ENCODE measurements around the gene AWAT2.

Gene AWAT2

DNA sequence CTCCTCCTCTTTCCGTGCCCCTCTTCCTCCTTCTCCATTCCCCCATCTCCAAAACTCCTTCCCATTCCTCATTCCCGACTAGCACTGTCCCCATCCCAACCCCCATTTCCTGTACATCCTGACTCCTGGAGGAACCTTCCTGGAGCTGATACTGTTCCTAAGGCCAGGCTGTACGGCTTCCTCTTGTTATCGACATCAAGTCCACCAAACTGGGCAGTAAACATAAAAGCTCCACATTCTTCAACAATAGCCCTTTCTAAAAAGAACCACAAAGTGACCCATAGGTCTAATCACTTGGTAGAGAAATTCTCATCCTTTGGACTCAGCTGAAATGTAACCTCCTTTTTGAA, 22.9 kb downstream of the AWAT2 start:
- Histone ChIP-seq H3K4me1 (ENCODE audit: low read depth, poor library complexity, severe bottlenecking) (no peaks in the 10 kb centered on the region), H3K79me2 (ENCODE audit: insufficient read depth, low read depth) (no peaks in the 10 kb centered on the region), H3K27me3 (ENCODE audit: insufficient read depth, low read depth) (no peaks in the 10 kb centered on the region), H3K4me3 (IDR thresholded peaks at IDR 0.05; ENCODE audit: insufficient read depth, low read depth, low read length) (no peak overlapping the region), H3K27ac (no peak overlapping the region), H2AFZ (ENCODE audit: low read depth) (no peak overlapping the region), H3K4me2 (no peak overlapping the region), H3K36me3 (ENCODE audit: insufficient read depth) (no peaks in the 10 kb centered on the region), H3K9ac (no peak overlapping the region), H4K20me1 (ENCODE audit: insufficient read depth) (no peaks in the 10 kb centered on the region)
- TF ChIP-seq, protein P1, sequence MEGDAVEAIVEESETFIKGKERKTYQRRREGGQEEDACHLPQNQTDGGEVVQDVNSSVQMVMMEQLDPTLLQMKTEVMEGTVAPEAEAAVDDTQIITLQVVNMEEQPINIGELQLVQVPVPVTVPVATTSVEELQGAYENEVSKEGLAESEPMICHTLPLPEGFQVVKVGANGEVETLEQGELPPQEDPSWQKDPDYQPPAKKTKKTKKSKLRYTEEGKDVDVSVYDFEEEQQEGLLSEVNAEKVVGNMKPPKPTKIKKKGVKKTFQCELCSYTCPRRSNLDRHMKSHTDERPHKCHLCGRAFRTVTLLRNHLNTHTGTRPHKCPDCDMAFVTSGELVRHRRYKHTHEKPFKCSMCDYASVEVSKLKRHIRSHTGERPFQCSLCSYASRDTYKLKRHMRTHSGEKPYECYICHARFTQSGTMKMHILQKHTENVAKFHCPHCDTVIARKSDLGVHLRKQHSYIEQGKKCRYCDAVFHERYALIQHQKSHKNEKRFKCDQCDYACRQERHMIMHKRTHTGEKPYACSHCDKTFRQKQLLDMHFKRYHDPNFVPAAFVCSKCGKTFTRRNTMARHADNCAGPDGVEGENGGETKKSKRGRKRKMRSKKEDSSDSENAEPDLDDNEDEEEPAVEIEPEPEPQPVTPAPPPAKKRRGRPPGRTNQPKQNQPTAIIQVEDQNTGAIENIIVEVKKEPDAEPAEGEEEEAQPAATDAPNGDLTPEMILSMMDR (conservative IDR thresholded peaks at IDR 0.05; ENCODE audit: low read depth, low read length) = no peak

DNA sequence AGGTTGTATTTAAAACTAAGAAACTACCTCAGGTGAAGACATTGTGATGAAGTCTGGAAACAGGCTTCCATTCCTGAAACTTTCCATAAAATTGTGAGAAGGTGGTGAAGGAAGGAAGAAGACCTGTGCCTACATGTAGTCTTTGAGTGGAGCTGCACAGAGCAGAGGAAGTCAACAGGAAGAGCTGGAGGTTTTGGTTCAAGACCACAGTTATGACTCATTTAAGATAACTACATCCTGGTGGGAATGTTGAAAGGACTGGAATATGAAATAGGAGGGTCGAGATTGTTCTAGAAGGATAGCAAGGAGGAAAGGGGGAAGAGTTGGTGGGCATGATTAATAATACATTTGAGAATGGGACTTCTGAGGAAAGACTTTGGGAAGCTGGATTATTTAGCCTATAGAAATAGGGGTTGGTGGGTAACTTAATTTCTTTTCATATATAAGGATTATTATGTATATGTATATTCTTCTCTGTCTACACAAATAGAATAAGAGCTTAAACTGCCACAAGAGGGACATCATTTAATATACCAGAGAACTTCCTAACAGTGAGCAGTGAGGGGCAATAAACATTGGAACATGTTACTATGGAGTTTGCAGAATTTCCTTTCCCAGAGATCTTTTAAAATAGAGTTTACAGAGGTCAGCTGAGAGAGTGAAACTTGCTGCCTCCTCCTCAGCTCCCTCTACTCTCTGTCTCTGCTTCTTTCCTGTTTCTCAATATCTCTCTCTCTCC, 23.5 kb downstream of the AWAT2 start:
- TF ChIP-seq, protein P1 (conservative IDR thresholded peaks at IDR 0.05; ENCODE audit: low read depth, low read length) = no peak
- H3K79me2 ChIP-seq (ENCODE audit: insufficient read depth, low read depth) = no peaks in the 10 kb centered on the region

DNA sequence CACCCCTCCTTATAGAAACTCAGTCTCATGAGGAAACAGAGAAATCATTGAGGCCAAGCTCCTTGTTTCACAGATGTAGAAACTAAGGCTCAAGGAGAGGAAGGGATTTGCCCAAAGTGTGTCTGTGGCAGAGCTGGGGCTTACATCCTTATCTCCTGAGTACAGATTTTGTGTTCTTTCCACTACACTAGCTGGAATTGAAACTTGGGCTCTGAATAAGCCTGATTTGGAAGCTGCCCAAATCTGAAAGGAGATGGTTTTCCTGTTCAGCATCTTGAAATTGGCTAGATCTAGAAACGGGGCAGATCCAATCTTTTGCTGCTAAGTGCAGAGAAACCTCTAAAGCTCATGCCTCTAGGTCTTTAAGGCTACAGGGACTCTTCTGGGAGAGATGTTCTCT, 24.3 kb downstream of the AWAT2 start:
- Histone ChIP-seq H3K27ac (no peak overlapping the region), H3K79me2 (ENCODE audit: insufficient read depth, low read depth) (no peaks in the 10 kb centered on the region), H3K4me2 (no peak overlapping the region), H3K9ac (no peak overlapping the region), H3K27me3 (ENCODE audit: insufficient read depth, low read depth) (no peaks in the 10 kb centered on the region), H4K20me1 (ENCODE audit: insufficient read depth) (no peaks in the 10 kb centered on the region), H3K36me3 (ENCODE audit: insufficient read depth) (no peaks in the 10 kb centered on the region), H2AFZ (ENCODE audit: low read depth) (no peak overlapping the region), H3K4me1 (ENCODE audit: low read depth, poor library complexity, severe bottlenecking) (no peaks in the 10 kb centered on the region), H3K4me3 (IDR thresholded peaks at IDR 0.05; ENCODE audit: insufficient read depth, low read depth, low read length) (no peak overlapping the region)
- TF ChIP-seq, protein P1 (conservative IDR thresholded peaks at IDR 0.05; ENCODE audit: low read depth, low read length) = no peak

More for the DNA sequence above, 23.5 kb downstream of the AWAT2 start:
- no peak overlapping the region for H2AFZ ChIP-seq (ENCODE audit: low read depth)
- no peak overlapping the region for H3K4me2 ChIP-seq
- H3K27ac ChIP-seq = no peak overlapping the region
- H3K36me3 ChIP-seq (ENCODE audit: insufficient read depth) = no peaks in the 10 kb centered on the region
- H3K27me3 ChIP-seq (ENCODE audit: insufficient read depth, low read depth) = no peaks in the 10 kb centered on the region
- no peaks in the 10 kb centered on the region for H3K4me1 ChIP-seq (ENCODE audit: low read depth, poor library complexity, severe bottlenecking)
- no peak overlapping the region for H3K9ac ChIP-seq
- no peaks in the 10 kb centered on the region for H4K20me1 ChIP-seq (ENCODE audit: insufficient read depth)
- no peak overlapping the region for H3K4me3 ChIP-seq (IDR thresholded peaks at IDR 0.05; ENCODE audit: insufficient read depth, low read depth, low read length)

DNA sequence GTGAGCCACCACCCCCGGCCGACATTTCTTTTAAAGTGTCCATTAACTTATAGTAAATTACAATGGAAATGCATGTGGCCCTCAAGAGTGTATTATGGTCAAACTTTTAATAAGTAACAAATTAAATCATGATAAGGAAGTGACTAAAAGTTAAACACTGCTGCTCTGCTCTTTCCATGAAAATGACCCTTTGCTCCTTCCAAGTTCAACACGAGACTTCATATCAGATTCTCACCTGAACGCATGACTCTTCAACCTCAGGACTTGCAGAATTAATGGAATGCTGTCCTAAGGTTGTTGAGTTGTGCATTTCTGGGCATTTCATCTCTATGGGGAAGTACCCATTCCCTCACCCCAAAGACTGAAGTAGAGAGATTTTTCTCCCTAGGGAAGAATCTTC, 27.1 kb downstream of the AWAT2 start:
- TF ChIP-seq, protein P1 (conservative IDR thresholded peaks at IDR 0.05; ENCODE audit: low read depth, low read length) = no peak
- no peaks in the 10 kb centered on the region for H4K20me1 ChIP-seq (ENCODE audit: insufficient read depth)

More for the DNA sequence above, 27.1 kb downstream of the AWAT2 start:
- Histone ChIP-seq H3K27ac (no peak overlapping the region), H3K79me2 (ENCODE audit: insufficient read depth, low read depth) (no peaks in the 10 kb centered on the region), H3K36me3 (ENCODE audit: insufficient read depth) (no peaks in the 10 kb centered on the region), H3K4me1 (ENCODE audit: low read depth, poor library complexity, severe bottlenecking) (no peaks in the 10 kb centered on the region), H3K27me3 (ENCODE audit: insufficient read depth, low read depth) (no peaks in the 10 kb centered on the region), H2AFZ (ENCODE audit: low read depth) (no peak overlapping the region), H3K4me3 (IDR thresholded peaks at IDR 0.05; ENCODE audit: insufficient read depth, low read depth, low read length) (no peak overlapping the region), H3K4me2 (no peak overlapping the region), H3K9ac (no peak overlapping the region)

Data from KMS-11 (cell line).